T follicular helper cell (primary cell): ENCODE results near the gene FNDC8.
A peak's percentile ranks its signal among the peaks of the same experiment; 100 is the strongest.
"Not testable (repeated sequence)": the region's sequence is repeated elsewhere in the genome, so short reads cannot be mapped to it uniquely, and the experiment has no call there.

Source experiments
- DNase-seq: peaks from one replicate; pipeline ENCODE4 v3.0.0-alpha.2; 2020; ENCODE audit warnings: low read depth
- total RNA-seq, 2 experiments: gene quantifications; one replicate each; lab custom pipeline; 2026; lab: John Stamatoyannopoulos, UW

Gene FNDC8
- total RNA-seq, result 0 to 0.13 reads per million in 2 experiments

DNA sequence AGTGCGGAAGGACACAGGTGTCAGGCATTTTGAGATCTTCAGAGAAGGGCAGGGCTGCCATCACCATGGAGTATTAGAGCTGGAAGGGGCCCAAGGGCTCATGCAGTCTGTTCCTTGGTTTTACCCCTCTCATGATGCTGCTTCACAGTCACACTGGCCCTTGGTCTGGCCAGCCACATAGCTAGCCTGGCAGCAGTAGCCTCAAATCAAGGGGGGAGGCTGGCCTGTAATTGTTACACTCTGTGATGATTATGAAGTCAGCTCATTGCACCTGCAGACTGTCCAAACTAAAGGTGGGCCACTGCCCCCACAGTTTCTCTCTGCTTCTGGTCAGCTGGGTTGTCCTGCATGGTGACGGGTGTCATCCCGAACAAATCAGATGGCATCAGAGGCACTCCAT, at the start of gene FNDC8:
TSS of gene FNDC8 (plus strand) at position 301 of the 400 bp plus-strand sequence. CDS start at position 380, 79 bp downstream.
- DNase-seq, result no peak

- no peak for DNase-seq
Measured at GRCh38 chr17:35073183-35073790, 48.1 kb upstream of the FNDC8 start.

GRCh38 chr17:35073991-35074627, 47.3 kb upstream of the FNDC8 start:
- no peak for DNase-seq

GRCh38 chr17:35074711-35075707, 46.4 kb upstream of the FNDC8 start:
- no peak for DNase-seq

GRCh38 chr17:35076874-35077273, 44.5 kb upstream of the FNDC8 start:
- no peak for DNase-seq

DNA sequence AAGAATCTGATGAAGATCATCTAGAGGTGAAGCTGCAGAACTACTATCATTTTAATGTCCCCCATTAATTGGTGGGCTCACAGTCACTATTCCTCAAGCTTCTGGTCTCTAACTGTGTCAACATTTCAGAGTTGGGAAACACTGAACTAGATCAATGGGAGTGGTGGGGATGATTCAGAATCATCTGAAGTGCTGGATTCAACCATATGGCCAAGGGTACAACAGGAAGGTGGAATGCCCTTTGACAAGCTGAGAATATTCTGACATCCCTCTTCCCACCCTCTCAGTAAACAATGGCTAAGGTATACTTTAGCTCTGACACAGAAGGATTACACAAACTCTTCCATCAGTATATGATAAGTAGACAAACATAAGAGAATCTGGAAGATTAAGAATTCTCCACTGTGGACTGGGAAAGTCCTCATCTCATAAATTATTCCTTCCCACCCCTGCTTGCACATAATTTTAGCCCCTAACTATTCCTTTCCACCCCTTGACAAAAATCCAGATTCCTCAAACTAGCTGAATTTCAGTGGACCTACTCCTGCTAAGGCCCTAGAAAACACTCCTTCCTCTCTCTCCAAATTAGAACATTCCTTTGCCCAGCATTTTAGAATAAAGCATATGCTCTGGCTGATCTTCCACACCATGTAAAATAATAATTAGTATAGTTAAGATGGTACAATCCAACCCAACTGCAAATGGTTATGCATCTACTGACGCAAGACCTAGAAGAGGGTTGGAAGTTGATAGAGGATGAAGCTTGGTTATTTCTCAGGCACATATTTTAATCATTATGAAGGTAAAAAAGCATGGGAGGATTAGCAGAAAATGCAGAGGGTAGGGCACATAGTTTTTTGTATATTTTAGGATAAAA, 41.6 kb upstream of the FNDC8 start:
- no peak for DNase-seq

DNA sequence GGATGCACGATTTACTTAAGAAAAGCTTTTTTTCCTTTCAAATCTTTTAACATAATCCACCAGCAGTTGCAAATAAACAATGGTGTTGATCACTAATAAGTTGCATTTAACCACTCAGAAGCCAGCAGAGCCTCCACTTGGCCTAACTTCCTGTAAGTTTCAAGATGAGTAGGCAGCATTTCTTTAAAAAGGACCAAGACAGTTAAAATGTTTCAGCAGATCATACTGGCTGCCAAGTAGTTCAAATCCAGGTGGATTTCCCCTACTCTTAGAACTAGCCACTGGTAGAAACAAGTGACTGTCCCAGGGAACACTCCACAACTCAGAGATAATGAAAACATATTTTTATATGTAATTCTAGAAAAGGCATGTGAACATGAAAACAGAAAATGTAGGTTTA, 40.9 kb upstream of the FNDC8 start:
- no peak for DNase-seq

- no peak for DNase-seq
Measured at GRCh38 chr17:35081638-35082037, 39.8 kb upstream of the FNDC8 start.

GRCh38 chr17:35082073-35082657, 39.2 kb upstream of the FNDC8 start:
- DNase-seq, result no peak

GRCh38 chr17:35083071-35083470, 38.3 kb upstream of the FNDC8 start:
- no peak for DNase-seq

DNA sequence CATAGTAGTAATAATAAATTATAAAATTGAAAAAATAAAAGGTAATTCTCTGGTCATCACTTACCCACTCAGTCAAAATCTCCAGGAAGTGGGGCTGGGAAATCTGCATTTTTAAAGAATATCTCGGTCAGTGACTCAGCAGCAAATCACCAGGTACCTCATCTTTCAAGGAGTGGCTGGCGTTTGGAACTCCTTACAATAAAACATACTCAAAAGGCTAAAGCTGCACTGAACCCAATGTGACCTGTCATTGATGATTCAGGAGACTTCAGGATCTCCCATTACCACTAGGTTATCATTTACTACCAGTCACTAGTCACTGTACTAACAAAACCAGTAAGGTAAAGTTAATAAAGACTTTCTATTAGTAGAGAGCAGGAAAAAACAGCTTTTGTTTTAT, 36.4 kb upstream of the FNDC8 start:
- no peak for DNase-seq

GRCh38 chr17:35086164-35086563, 35.3 kb upstream of the FNDC8 start:
- DNase-seq, result no peak

DNA sequence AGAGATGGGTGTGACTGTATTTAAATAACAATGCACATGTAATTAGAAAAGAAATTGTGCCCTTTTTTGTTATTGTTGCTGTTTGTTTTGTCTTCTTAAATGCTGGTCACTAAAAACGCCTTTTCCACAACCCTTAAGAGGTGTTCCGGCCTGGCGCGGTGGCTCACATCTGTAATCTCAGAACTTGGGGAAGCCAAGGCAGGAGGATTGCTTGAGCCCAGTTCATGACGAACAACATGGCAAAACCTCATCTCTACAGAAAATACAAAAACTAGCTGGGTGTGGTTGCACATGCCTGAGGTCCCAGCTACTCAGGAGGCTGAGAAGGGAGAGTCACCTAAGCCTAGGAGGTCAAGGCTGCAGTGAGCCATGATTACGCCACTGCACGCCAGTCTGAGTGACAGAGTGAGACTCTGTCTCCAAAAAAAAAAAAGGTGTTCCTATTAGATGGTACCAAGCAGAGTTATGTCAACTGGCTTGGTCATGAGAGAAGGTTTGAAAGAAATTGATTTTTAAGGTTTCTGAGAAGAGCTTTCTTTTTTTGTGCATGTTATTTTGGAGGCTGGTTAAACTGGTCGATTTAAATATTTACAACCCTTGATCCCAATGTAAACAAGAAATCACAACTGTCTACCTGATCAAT, 34.4 kb upstream of the FNDC8 start:
- no peak for DNase-seq

GRCh38 chr17:35087731-35088355, 33.6 kb upstream of the FNDC8 start:
- DNase-seq, result peak; percentile 3

DNA sequence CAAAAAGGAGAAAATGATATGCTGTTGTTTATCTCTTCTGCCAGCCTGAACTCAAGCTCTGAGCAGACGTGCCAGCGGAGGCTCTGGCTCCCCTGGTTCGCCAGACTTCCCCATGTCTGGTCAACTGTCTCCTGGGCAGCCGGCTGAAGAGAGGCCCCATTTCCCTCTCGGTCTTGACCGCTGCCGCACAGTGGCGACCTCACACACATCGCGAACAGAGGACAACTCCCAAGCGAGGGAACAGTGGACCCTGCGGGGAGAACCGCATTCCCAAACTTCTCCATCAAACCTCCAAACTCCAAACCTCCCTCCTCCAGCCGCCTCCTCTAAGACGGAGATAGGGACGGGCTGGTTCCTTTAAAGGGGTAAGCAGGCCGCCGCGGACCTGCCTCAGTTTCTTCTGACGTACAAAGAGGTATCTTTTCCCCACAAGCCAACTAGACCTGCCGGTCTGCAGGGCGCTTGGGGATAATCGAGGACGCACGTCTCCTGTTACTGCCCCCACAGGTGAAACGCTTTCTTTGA, 33.0 kb upstream of the FNDC8 start:
- no peak for DNase-seq

DNA sequence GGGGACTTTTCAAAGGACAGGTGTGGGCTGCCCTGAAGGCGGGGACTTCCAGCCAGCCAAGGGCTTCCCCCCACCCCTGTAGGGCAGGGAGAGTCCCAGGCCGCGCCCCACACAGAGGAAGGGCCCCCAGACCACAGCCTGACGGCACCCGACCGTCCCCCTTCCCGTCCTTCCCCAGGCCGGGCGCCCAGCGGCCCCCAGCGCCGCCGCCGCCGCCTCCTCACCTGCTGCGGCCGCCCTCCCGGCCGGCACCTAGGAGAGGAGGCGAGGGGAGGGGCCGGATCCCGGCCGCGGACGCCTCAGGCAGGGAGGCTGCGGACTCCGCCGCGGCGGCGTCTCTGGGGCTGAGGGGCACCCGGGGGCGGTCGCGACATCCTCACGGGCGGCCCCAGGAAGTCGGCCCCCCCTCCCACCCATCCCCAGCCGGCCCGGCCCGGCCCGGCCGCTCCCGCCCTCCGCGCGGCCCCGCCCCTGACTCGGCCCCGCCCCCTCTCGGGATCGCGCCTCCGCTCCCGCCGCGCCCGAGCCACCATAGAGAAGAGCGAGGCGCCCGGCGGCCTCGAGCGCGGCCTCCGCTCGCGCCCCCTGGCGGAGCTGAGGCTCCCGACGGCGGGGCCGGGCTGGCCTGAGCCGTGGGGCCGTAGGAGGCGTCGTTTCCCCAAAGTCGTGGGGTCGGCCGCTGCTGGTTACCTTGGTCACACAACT, 32.4 kb upstream of the FNDC8 start:
- DNase-seq, result peak; percentile 85

- DNase-seq, result peak; percentile 14
Measured at GRCh38 chr17:35089586-35090296, 31.7 kb upstream of the FNDC8 start.

GRCh38 chr17:35090707-35091106, 30.7 kb upstream of the FNDC8 start:
- DNase-seq, result not testable (repeated sequence)

DNA sequence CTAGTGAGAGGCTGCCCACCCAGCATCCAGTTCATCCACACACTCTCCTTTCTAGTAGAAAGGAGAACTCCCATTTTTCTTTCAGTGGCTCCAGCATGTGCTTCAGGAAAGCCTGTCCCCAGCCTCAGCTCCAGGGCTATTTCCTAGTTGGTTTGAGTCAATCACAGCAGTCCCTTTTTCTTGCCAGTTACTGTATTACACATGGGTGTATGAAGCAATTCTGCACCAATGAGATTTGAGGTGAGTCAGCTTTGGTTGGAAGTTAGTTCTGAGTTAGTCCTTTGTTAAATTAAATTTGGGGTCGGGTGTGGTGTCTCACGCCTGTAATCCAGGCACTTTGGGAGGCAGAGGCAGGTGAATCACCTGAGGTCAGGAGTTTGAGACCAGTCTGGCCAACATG, 26.5 kb upstream of the FNDC8 start:
- no peak for DNase-seq
